Measurements from ENCODE around the gene UNC45B. TPM values are rescaled to one million over a fixed set of nuclear protein-coding genes. Genes with fewer than 3 reads are reported as not detected.
"Not testable (repeated sequence)": the region's sequence is repeated elsewhere in the genome, so short reads cannot be mapped to it uniquely, and the experiment has no call there.

Gene UNC45B
- total RNA-seq, 1 donor from 2014 or later, result 0.07 TPM

DNA sequence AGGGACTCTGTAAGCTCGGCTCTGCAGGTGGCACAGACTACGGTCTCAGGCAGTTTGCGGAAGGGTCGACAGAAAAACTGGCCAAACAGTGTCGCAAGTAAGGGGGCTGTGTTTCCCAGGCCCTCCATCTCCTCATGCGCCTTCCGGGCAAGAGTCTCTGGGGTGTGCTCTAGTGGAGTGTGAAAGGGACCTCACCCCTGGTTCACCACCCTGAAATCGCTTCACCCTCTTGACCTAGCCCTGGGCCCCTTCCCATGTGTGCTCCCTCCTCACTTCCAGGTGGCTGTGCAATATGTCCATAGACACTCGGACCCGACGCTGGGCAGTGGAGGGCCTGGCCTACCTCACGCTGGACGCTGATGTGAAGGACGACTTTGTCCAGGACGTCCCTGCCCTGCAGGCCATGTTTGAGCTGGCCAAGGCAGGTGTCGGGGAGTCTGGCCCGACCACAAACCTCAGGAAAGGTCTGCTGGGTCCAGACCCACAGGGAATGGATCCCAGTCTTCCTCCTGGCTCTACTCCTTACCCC is 22.3 kb downstream of the UNC45B start:
- intact Hi-C loops (cut with micrococcal nuclease), result no loop called here

GRCh38 chr17:35170968-35171771 is 23.6 kb downstream of the UNC45B start:
- intact Hi-C loops (cut with micrococcal nuclease), result loop anchor here (1.0 kb wide), 4 partner anchors 71 to 576 kb away; no protein-coding TSS in a partner anchor

- intact Hi-C loops (cut with micrococcal nuclease), result loop anchor here (1.0 kb wide), 4 partner anchors 70 to 575 kb away; no protein-coding TSS in a partner anchor
Measured at GRCh38 chr17:35171834-35172233, 24.2 kb downstream of the UNC45B start.

GRCh38 chr17:35172321-35172720 is 24.7 kb downstream of the UNC45B start:
- intact Hi-C loops (cut with micrococcal nuclease), result not testable (repeated sequence)

GRCh38 chr17:35174835-35175334 is 27.3 kb downstream of the UNC45B start:
- intact Hi-C loops (cut with micrococcal nuclease), result no loop called here

GRCh38 chr17:35175638-35176415 is 28.2 kb downstream of the UNC45B start:
- intact Hi-C loops (cut with micrococcal nuclease), result no loop called here

DNA sequence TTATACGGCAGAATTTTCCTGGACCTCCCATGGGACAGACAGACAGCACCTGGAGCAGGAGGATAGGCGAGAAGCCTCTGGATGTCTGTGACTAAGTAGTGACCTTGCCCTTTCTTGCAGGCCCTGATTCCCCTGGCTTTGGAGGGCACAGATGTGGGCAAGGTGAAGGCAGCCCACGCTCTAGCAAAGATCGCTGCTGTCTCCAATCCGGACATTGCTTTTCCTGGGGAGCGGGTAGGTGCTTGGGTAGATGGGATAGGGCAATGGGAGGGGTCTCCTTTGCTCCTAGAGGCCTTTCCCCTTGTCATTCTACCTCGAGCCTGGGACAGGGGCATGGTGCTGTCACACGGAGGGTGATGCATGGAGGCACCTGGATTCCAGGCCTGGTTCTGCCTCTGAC is 29.3 kb downstream of the UNC45B start:
- intact Hi-C loops (cut with micrococcal nuclease), result loop anchor here (1.0 kb wide), 2 partner anchors 11 to 37 kb away; no protein-coding TSS in a partner anchor

DNA sequence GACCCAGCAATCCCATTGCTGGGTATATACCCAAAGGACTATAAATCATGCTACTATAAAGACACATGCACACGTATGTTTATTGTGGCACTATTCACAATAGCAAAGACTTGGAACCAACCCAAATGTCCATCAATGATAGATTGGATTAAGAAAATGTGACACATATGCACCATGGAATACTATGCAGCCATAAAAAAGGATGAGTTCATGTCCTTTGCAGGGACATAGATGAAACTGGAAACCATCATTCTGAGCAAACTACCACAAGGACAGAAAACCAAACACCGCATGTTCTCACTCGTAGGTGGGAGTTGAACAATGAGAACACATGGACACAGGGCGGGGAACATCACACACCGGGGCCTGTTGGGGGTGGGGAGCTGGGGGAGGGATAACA is 31.8 kb downstream of the UNC45B start:
- intact Hi-C loops (cut with micrococcal nuclease), result not testable (repeated sequence)

GRCh38 chr17:35183332-35183731 is 35.7 kb downstream of the UNC45B start:
- intact Hi-C loops (cut with micrococcal nuclease), result no loop called here

DNA sequence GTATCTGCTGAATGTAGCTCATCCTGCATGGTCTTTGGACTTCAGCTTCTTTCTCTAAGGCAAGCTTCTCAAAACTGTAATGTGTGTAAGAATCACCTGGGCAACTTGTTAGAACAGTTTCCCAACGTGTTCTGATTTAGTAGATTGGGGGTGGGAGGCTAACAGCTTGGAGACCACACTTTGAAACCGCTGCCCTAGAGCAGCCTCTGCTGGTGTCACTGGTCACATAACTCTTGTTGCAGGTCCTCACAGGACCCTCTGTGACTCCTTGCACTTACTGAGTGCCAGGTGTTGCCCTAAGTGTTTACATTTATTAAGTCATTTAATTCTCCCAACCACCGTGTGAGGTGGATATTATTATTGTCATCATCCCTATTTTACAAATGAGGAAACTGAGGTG is 36.7 kb downstream of the UNC45B start:
- intact Hi-C loops (cut with micrococcal nuclease), result no loop called here

- intact Hi-C loops (cut with micrococcal nuclease), result no loop called here
Measured at GRCh38 chr17:35185849-35186248, 38.2 kb downstream of the UNC45B start.

DNA sequence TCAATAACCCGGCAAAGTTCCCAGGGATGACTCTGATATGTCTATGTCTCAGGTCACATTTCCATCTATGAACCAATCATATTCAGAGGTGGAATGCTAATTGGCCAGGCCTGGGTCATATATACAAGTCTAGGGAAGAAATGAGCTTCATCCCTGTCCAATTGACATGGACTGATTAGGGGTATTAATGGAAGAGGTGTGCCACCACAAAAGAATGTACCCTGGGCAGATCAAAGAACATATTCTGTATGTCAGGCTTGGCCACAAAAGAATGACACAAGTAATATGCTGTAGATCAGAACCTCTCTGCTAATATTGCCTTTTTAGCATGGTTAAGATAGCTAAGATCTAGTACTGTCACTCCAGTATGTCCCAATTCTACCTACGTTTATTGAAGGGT is 39.9 kb downstream of the UNC45B start:
- intact Hi-C loops (cut with micrococcal nuclease), result no loop called here

DNA sequence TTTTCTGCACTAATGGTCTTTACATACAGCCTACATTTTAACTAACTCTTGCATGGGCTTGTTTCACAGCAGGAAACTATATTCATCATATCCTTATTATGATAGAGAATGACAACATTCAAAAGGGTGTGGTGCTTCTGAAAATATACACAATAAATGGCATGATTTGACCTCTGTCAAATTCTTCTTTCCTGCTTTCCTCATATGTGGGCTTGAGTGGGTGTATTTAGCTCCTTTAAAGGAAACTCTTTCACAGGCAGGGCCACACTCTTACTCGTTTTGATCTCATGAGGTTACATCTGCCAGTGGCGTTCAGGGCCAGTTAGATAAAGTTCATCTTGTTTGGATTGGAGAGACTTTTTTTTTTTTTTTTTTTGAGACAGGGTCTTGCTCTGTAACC is 40.5 kb downstream of the UNC45B start:
- intact Hi-C loops (cut with micrococcal nuclease), result loop anchor here (1.0 kb wide), 1 partner anchor 11 kb away; no protein-coding TSS in a partner anchor

DNA sequence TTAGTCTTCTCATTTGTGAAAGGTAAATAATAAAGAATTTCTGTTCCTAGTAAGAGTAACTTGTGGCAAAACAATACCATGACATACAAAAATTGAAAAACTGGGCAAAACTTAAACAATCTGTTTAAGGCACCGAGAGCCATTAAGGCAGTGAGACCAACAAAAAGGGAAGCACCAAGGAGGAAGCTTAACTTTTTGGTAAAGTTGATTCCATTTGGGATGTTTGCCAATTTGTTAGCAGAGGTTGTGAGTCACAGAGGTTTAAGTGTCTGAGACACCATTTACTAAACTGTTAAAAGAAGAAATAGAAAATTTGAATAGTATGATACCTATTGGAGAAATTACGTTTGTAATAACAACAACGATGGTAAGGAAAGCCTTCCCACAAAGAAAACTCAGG is 41.7 kb downstream of the UNC45B start:
- intact Hi-C loops (cut with micrococcal nuclease), result no loop called here

DNA sequence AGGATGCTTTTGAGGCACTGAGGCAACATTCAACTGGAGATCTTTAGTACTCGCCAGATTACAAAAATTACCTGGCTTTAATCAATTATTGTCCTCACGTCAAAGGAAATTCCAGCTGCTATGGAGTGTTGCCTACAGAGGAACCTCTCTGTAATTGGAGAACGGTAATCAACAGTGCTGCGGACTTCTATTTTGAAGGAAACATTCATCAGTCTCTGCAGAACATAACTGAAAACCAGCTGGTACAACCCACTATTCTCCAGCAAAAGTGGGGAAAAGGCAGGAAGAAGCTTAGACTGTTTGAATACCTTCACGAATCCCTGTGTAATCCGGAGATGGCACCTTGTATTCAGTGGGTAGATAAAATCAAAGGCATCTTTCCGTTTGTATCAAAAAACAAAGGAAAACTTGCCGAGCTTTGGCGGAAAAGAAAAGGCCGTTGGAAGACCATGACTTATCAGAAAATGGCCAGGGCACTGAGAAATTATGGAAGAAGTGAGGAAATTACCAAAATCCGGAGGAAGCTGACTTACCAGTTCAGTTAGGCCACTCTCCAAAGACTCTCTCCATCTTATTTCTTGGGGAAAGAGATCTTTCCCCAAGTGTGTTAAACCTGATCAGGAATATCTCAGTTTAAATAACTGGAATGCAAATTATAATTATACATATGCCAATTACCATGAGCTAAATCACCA is 43.5 kb downstream of the UNC45B start:
- intact Hi-C loops (cut with micrococcal nuclease), result no loop called here

DNA sequence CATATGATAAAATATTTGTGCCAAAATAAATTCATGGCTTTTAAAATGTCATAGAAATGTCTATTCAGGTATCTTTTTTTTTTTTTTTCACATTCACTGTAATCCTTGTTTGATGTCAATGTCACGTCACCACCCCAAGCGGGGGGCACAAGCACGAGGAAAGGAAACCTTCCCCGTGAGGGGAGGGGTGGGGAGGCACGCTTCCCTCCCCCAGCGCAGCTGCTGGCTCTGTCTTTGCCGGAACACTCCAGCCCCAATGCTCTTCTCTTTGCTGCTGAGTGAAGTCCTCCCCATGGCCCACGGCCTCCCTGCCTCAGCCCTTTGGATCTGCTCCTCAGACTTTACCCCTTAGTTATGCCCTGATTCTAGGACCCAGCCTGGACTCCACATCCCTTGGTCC is 45.1 kb downstream of the UNC45B start:
- intact Hi-C loops (cut with micrococcal nuclease), result no loop called here

DNA sequence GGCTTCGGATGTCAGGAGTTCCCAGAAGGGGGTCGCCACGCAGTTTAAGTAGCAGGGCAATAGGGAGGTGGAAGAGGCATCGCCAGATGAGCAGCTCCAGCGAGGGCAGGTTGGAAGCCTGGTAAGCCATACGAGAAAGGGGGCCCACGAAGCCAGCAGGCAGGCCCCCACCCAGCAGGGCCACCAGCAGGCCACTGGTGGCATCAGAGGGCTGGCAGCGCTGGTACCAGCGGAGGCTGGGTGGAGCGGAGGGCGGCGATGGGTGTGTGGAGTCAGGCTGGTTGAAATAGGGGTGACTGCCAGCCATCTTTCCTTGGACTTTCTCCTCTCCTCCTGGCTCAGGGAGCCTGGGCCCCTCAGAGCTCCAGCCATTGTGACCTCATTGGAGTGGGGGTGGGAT is 46.4 kb downstream of the UNC45B start, which contains the start of gene SLC35G3:
Gene SLC35G3, minus strand, starts transcription at position 393 of the 400 bp plus-strand sequence. Its CDS starts 86 bp downstream, at position 307.
- intact Hi-C loops (cut with micrococcal nuclease), result not testable (repeated sequence)

DNA sequence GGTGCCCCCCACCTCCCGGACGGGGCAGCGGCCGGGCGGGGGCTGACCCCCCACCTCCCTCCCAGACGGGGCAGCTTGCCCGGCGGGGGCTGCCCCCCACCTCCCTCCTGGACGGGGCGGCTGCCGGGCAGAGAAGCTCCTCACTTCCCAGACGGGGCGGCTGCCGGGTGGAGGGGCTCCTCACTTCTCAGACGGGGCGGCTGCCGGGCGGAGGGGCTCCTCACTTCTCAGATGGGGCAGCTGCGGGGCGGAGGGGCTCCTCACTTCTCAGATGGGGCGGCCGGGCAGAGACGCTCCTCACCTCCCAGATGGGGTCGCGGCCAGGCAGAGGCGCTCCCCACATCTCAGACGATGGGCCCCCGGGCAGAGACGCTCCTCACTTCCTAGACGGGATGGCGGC is 47.4 kb downstream of the UNC45B start:
- intact Hi-C loops (cut with micrococcal nuclease), result not testable (repeated sequence)

GRCh38 chr17:35202582-35202981 is 55.0 kb downstream of the UNC45B start:
- intact Hi-C loops (cut with micrococcal nuclease), result not testable (repeated sequence)

- intact Hi-C loops (cut with micrococcal nuclease), result no loop called here
Measured at GRCh38 chr17:35210741-35211140, 63.1 kb downstream of the UNC45B start.

GRCh38 chr17:35212668-35213067 is 65.1 kb downstream of the UNC45B start:
- intact Hi-C loops (cut with micrococcal nuclease), result no loop called here
